ENCODE results near the gene C1QTNF12.

C1QTNF12 gene, protein sequence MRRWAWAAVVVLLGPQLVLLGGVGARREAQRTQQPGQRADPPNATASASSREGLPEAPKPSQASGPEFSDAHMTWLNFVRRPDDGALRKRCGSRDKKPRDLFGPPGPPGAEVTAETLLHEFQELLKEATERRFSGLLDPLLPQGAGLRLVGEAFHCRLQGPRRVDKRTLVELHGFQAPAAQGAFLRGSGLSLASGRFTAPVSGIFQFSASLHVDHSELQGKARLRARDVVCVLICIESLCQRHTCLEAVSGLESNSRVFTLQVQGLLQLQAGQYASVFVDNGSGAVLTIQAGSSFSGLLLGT

DNA sequence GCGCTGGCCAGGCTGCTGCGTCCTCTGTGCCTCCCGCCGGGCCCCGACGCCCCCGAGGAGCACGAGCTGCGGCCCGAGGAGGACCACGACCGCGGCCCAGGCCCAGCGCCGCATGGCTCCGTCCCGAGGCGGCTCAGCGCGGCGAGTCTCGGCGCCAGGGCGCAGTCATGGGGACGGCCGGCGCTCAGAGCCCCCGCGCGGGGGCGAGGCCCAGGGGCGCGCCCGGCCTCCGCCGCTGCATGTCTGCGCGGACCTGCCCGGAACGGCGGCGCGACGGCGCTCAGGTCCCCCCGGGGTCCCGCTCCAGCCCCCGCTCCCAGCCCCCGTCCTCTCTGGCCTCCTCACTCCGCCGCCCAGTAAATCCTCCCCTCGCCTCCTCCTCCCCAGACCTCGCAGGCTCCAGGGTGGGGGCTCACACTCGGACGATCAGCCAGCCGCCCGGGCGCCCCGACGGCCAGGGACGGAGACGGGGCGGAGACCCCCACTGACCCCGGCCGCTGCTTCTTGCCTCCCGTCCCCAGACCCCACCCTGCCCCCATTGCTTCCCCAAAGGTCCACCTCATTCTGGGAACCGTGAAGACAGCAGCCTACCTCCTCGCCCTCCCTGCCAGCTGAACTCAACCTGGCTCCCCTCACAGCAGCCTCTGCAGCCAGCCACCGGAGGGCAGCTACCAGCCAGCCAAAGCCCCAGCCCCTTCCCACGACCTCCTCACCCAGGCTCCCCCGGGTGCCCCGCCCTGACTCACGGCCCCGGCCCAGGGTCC lies at the start of gene C1QTNF12:
Gene C1QTNF12 (minus strand): TSS at position 146 of the 764 bp plus-strand sequence. CDS start 32 bp downstream, at position 114.
- DNase-seq (ENCODE audit: low read depth in 2 of 2, low spot score in 1 of 2) = no peak

DNA sequence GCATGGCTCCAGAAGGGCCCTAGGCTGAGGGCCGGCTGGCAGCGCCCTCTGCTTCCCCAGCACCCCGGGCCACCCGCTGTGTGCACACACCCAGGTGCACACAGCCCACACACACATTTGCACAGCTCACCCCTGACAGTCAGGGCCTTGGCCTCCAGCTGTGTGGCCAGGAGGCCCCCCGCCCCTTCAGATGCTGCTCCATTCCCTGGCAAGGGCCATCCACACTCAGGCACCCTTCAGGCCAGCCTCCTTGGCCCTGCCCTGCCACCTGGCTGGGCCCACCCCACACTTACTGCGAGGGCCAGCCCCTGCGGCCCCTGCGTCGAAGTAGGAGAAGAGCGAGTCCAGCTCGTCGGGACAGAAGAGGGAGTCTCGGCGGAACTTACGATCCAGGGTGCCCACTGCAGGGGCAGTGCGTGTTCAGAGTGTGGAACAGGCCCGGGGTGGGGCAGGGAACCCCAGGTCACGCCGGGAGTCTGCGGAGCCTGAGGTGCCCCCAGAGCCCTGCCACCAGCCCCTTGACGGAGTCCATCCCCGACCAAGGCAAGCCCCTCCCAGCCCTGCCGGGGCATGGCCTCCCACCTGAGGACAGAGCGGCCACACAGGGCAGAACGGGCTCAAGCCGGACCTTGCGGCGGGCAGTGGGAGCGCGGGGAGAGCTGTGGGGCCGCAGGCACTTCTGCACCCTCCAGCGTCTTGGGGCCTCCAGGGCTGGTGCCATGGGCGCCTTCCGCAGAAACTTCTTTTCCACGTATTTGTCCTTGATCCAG lies 48.8 kb upstream of the C1QTNF12 start:
- no peak for DNase-seq (ENCODE audit: low read depth in 2 of 2, low spot score in 1 of 2)

DNA sequence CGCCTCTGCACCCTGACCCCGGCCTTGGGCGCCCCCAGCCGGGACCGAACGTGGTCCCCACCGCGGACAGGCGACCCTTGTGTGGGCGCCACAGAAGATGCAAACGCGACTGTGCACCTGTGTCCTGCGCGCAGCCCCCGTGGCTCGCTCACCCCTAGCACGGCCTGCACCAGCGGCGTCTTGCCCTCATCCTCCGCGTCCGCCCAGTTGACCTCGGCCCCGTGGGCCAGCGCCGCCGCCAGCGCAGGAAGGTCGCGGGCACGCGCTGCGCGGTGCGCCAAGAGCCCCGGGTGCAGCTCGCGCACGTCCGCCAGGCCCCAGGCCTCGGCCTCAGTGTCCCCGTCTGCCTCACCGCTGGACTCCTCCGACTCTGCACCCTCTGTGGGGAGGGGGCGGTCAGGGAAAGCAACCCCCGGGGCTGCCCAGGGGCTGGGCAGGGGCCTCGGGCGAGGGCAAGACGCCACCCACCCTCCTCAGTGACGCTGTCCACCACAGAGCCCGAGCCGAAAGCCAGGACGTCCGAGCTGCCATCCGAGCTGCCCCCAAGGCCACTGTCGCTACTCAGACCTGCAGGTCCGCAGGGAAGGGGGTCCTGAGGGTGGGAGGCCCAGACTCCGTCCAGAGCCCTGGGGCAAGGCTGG lies 47.8 kb upstream of the C1QTNF12 start:
- no peak for DNase-seq (ENCODE audit: low read depth in 2 of 2, low spot score in 1 of 2)

DNA sequence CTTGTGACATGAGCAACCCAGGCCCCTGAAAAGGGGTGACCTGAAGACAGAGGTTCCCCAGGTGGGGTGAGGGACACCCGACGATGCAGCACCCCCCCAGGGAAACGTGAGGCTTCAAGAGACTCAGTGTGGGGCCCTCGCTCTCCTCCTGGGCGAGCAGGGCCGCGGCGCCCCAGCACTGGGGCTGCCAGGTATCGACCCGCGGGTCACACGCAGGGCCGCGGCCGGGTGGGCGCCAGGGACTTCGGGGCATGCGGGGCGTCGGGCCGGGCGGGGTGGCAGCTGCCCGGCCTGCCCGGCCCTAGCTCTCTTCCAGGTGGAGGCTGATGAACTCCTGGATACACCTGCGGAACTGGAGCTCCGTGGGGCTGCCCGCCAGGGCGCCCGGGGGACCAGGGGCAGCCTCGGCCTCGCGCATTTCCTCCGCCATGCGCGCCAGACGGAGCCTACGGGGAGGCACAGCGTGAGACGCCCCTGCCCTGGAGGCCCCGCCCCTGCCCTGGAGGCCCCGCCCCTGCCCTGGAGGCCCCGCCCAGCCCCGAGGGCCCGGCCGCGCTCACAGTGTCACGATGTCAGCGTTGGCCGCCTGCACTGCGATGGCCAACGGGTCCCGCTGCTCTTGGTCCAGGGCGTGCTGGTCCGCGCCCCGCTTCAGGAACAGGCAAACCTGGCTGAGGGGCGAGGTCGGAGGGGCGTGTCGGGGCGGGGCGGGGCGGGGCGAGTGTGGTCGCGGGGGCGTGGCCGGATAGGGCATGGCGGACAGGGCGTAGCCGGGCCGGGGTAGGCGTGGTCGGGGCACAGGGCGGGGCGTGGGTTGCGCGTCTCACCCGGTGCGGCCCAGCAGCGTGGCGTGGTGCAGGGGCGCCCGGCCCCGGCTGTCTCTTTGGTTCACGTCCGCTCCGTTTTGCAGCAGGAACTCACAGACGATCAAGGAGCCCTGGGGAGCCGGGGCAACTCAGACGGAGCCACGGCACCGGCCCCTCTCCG lies 47.0 kb upstream of the C1QTNF12 start:
- no peak for DNase-seq (ENCODE audit: low read depth in 2 of 2, low spot score in 1 of 2)

DNA sequence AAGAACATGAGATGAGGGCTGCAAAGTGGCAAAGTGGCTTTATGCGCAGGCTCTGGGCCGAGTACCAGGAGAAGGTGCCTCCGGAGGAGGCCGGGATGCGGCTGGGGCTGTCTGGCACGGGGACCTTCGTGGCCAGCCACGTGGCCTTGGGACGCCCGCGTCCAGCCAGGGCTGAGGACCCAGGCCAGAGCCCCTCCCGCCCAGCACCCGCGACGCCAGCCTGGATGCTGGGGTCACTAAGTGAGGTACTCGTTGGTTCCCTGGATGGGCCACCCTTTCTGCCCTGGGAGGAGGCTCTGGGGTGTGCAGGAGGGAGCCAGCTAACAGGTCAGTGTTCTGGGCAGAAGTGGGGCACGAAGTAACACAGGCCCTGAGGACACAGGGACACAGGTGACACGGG lies 46.3 kb upstream of the C1QTNF12 start:
- no peak for DNase-seq (ENCODE audit: low read depth in 2 of 2, low spot score in 1 of 2)

DNA sequence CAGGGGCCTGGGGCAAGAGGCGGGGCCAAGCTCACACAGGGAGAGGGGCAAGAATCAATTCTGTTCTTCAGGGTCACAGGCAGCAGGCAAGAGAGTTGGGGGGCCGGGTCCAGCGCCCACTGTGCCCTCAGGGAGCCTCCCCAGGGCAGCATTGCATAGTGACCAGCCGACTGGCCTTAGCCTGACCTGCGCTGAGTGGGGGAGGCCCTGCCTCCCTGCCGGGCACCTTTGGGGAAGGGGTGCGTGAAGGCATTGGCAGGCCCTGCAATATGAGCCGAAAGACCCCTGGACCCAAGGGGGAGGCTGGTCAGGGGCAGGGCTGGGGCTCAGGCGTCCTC lies 45.9 kb upstream of the C1QTNF12 start:
- DNase-seq (ENCODE audit: low read depth in 2 of 2, low spot score in 1 of 2) = no peak

DNA sequence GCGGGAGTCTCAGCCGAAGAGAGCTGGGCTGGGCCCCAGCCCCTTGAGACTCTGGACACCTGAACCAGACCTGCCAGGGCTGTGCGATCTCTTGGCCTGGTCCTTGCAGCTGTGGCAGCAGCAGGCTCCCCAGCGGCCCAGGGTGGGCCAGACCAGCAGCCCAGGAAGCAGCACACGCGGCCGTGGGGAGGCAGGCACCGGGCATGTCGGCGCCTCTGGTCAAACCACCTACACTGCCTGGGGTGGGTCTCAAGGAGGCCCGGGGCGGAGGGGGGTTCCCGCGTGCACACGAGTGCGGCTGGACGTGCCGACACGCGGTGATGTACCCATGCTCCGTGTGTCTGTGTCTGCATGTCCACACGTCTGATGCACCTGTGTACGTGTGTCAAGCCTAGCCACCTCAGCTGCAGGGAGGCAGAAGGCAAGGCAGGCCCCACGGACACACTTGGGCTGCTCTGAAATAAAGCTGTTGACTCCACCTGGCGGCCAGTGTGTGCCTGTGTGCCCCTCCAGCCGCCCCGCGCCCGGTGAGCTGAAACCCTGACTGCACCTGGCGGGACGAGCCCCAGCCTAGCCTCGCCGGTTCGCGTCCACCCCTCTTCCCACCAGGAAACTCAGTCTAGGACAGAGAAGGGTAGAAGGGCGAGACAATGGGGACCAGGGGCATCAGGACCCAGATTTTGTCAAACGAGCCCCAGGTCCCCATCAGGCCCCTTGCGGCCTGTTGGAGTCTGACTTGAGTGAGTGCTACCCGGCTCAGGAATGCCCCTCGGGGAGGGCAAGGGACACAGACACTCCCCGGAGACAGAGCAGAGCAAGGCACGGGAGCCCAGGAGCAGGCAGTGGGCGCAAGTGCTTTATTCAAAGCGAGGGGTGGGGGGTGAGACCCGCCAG lies 45.3 kb upstream of the C1QTNF12 start:
- peak in 1 of 2 donors; percentile 37 for DNase-seq (ENCODE audit: low read depth in 2 of 2, low spot score in 1 of 2)

DNA sequence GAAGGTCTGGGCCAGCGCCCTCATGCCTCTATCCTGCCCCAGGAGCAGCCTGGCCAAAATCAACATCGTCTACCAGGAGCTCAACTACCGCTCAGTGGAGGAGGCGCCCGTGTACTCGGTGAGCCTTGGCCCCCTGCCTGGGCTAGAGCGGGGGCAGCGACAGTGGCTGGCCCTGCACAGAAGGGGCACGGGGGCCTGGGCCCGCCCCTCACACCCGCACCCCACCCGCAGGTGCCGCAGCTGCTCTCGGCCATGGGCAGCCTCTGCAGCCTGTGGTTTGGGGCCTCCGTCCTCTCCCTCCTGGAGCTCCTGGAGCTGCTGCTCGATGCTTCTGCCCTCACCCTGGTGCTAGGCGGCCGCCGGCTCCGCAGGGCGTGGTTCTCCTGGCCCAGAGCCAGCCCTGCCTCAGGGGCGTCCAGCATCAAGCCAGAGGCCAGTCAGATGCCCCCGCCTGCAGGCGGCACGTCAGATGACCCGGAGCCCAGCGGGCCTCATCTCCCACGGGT lies 44.6 kb upstream of the C1QTNF12 start:
- no peak for DNase-seq (ENCODE audit: low read depth in 2 of 2, low spot score in 1 of 2)

DNA sequence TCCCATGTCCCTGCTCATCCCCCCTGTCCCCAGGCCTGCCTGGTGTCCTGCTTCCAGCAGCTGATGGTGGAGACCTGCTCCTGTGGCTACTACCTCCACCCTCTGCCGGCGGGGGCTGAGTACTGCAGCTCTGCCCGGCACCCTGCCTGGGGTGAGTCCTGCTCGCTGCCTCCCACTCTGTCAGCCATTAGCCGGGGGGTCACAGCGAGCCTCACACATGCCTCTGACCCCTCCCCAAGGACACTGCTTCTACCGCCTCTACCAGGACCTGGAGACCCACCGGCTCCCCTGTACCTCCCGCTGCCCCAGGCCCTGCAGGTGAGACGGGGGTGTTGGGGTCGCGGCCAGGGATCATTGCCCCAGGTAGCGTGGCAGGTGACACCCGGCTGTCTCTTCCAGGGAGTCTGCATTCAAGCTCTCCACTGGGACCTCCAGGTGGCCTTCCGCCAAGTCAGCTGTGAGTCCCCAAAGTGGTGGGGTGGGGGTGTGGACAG lies 43.8 kb upstream of the C1QTNF12 start:
- DNase-seq (ENCODE audit: low read depth in 2 of 2, low spot score in 1 of 2) = no peak

DNA sequence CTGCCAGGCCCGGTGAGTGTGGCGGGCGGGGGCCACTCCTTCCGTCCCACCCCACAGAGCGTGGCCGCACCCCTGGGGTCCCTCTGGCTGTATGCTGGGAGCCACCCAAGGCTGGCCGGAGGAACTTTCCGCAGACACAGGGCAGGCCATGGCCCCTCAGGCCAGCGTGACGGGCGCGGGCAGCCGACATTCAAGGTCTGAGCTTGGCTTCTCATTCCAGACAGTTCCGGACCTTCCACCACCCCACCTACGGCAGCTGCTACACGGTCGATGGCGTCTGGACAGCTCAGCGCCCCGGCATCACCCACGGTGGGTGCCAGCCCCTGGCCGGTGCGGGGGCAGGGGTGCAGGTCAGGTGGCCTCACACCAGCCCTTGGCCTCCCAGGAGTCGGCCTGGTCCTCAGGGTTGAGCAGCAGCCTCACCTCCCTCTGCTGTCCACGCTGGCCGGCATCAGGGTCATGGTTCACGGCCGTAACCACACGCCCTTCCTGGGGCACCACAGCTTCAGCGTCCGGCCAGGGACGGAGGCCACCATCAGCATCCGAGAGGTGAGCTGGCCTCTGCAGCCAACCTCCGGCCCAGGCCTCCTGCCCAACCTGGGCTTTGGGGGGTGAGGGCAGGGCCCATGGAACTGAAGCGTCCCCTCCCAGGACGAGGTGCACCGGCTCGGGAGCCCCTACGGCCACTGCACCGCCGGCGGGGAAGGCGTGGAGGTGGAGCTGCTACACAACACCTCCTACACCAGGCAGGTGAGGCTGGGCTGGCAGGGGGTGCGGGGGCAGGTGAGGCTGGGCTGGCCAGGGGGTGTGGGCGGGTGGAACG lies 41.0 kb upstream of the C1QTNF12 start:
- no peak for DNase-seq (ENCODE audit: low read depth in 2 of 2, low spot score in 1 of 2)

DNA sequence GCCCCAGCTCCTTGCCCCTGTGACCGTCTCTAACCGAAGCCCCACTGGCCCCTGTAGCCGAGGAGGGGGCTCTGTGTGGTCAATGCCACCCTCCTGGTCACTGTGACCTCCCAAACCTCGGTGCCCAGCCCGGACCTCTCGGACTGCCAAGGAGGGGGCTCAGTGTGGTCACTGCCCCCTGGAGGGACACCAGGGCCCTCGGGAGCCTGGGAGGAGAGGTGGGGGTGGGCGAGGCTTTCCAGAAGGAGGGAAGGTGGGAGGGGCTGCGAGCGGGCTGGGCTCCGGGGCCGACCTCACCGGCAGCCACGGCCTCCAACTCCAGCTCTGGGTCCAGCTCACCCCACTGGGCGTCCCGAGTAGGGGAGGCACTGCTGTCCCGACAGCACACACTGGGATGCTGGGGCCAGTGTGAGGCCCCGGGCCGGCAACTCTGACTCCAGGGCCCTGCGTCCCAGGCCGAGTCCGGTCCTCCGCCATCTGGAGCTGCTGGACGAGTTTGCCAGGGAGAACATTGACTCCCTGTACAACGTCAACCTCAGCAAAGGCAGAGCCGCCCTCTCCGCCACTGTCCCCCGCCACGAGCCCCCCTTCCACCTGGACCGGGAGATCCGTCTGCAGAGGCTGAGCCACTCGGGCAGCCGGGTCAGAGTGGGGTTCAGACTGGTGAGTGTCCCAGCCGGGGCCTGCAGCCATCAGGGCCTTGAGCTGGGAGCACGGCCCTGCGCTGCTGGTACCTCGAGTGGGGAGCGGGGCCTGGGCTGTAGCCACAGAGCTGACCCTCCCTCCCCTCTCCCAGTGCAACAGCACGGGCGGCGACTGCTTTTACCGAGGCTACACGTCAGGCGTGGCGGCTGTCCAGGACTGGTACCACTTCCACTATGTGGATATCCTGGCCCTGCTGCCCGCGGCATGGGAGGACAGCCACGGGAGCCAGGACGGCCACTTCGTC lies 40.1 kb upstream of the C1QTNF12 start:
- DNase-seq (ENCODE audit: low read depth in 2 of 2, low spot score in 1 of 2) = no peak

DNA sequence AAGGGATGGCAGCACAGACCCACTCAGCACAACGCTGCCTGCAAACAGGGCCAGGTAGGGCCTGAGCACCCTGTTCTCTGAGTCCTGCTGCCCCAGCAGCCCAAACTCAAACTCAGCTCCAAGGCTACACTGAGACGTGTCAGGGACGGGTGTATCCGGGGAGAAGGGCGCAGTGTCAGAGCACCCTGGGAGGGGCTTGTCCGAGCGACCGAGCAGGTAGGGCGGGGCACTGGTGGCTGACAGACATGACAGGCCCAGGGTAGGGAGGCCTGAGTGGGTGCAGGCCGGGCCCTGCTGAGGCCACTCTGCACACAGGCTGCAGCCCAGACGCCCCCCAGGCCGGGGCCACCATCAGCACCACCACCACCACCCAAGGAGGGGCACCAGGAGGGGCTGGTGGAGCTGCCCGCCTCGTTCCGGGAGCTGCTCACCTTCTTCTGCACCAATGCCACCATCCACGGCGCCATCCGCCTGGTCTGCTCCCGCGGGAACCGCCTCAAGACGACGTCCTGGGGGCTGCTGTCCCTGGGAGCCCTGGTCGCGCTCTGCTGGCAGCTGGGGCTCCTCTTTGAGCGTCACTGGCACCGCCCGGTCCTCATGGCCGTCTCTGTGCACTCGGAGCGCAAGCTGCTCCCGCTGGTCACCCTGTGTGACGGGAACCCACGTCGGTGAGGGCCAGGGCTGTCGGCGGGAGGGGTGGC lies 39.2 kb upstream of the C1QTNF12 start:
- DNase-seq (ENCODE audit: low read depth in 2 of 2, low spot score in 1 of 2) = no peak

DNA sequence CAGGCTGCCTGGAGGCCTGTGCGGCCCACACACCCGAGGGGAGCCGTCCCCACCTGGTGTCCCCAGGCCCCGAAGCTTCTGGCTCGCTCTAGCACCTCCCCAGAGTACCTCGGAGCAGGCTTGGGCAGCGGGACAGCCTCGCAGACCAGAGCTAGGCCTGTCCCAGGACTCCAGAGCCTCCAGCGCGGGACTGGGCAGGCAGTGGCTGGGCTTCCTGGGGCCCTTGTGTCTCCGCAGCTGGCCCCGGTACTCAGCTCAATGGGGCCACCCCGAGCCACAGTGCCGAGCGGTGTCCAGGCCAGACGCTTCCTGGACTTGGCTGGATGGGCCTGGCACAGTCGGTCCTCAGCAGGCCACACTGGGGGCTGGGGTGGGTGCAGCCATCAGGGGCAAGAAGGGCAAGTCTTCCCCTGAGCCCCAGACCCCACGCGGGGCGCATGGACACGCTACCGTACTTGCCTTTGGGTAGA lies 38.6 kb upstream of the C1QTNF12 start:
- DNase-seq (ENCODE audit: low read depth in 2 of 2, low spot score in 1 of 2) = no peak

DNA sequence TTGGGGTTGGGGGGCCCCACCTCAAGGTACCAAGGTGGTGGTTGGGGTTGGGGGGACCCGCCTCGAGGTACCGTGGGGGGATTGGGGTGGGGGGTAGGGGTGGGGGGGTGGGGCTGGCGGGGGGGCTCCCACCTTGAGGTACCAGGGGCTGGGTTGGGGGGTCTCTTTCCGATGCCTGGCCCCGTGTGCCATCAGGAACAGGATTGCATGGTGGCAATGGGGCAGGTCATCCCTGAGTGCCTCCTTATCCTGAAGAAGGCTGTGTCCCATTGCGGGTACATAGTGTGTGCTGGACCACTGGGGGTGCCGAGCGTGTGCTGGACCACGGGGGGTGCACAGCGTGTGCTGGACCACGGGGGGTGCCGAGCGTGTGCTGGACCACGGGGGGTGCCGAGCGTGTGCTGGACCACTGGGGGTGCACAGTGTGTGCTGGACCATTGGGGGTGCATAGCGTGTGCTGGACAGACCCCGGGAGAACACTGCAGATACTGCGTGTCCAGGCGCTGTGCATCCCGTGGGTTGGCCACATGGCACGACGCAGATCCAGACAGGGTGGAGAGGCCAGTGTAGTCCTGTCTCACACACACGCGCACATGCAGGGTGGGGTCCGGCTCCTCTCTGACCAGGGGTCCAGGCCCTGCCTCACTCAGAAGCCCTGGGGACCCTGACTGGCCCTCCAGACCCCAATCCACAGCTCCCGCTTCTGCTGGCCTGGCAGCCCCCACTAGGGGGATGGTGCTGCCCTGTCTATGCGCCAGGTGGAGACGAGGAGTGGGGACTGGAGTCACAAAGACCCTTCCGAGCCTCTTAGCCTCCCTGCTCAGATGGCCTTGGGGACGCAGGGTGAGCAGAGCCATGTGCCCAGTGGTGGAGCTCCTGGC lies 37.9 kb upstream of the C1QTNF12 start:
- no peak for DNase-seq (ENCODE audit: low read depth in 2 of 2, low spot score in 1 of 2)

DNA sequence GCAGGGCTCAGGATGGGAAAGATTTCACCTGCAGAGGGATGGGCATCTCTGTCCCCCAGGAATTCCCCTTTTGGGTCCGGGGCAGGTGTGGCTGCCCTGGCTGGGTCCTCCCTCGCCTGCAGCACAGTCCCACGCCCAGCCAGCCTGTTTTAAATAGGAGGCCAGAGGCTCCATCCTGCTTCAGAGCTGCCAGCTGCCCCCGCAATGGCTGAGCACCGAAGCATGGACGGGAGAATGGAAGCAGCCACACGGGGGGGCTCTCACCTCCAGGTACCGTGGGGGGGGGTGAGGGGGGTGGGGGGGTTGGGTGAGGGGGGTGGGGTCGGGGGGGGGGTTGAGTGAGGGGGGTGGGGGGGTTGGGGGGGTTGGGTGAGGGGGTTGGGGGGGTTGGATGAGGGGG lies 37.3 kb upstream of the C1QTNF12 start:
- DNase-seq (ENCODE audit: low read depth in 2 of 2, low spot score in 1 of 2) = no peak

Data from stimulated activated CD8-positive, alpha-beta memory T cell treated with anti-CD3 and anti-CD28 coated beads, Interleukin-4, amount 100 ng/mL, for 1 hour (primary cell).